ENCODE measurements around the gene INPP4B. TPM values are rescaled to one million over a fixed set of nuclear protein-coding genes. Genes with fewer than 3 reads are reported as not detected.

Gene INPP4B
- total RNA-seq, 2 donors from 2014 or later: 10.0 to 14.1 TPM

GRCh38 chr4:142036795-142037583, 809.1 kb downstream of the INPP4B start:
- H3K27ac ChIP-seq: no peak overlapping the region
- no peaks in the 10 kb centered on the region for H3K36me3 ChIP-seq
- intact Hi-C loops (cut with DNase I): no loop called here
- no peaks in the 10 kb centered on the region for H3K9me3 ChIP-seq
- H3K4me1 ChIP-seq: no peaks in the 10 kb centered on the region
- H3K27me3 ChIP-seq: no peaks in the 10 kb centered on the region
- no peak overlapping the region for H3K9ac ChIP-seq (ENCODE audit: low read depth in 2 of 2, low read length in 2 of 2)
- no peak for DNase-seq
- H3K4me3 ChIP-seq: no peak overlapping the region
- no peak for TF ChIP-seq CTCF (IDR thresholded peaks at IDR 0.05)

- intact Hi-C loops (cut with DNase I): no loop called here
- Histone ChIP-seq H3K27me3 (no peaks in the 10 kb centered on the region), H3K27ac (no peak overlapping the region), H3K36me3 (no peaks in the 10 kb centered on the region), H3K9me3 (no peaks in the 10 kb centered on the region), H3K4me3 (no peak overlapping the region), H3K4me1 (no peaks in the 10 kb centered on the region), H3K9ac (ENCODE audit: low read depth in 2 of 2, low read length in 2 of 2) (no peak overlapping the region)
- TF ChIP-seq CTCF (IDR thresholded peaks at IDR 0.05): no peak
- DNase-seq: no peak
Observed at GRCh38 chr4:142035566-142035965, 810.5 kb downstream of the INPP4B start.

- intact Hi-C loops (cut with DNase I): no loop called here
- Histone ChIP-seq H3K36me3 (no peaks in the 10 kb centered on the region), H3K9ac (ENCODE audit: low read depth in 2 of 2, low read length in 2 of 2) (no peak overlapping the region), H3K4me1 (no peaks in the 10 kb centered on the region), H3K27ac (no peak overlapping the region), H3K4me3 (no peak overlapping the region), H3K27me3 (no peaks in the 10 kb centered on the region), H3K9me3 (no peaks in the 10 kb centered on the region)
- DNase-seq: no peak
- no peak for TF ChIP-seq CTCF (IDR thresholded peaks at IDR 0.05)
Observed at GRCh38 chr4:142034101-142034500, 812.0 kb downstream of the INPP4B start.

- H3K4me3 ChIP-seq: no peak overlapping the region
- H3K9me3 ChIP-seq: no peaks in the 10 kb centered on the region
- no peak overlapping the region for H3K9ac ChIP-seq (ENCODE audit: low read depth in 2 of 2, low read length in 2 of 2)
- H3K36me3 ChIP-seq: no peaks in the 10 kb centered on the region
- intact Hi-C loops (cut with DNase I): no loop called here
- H3K27ac ChIP-seq: no peak overlapping the region
- no peaks in the 10 kb centered on the region for H3K4me1 ChIP-seq
- no peak for DNase-seq
- H3K27me3 ChIP-seq: no peaks in the 10 kb centered on the region
- no peak for TF ChIP-seq CTCF (IDR thresholded peaks at IDR 0.05)
Observed at GRCh38 chr4:142030010-142030409, 816.1 kb downstream of the INPP4B start.

- Histone ChIP-seq H3K27me3 (no peaks in the 10 kb centered on the region), H3K4me1 (no peaks in the 10 kb centered on the region), H3K36me3 (no peaks in the 10 kb centered on the region), H3K9me3 (no peaks in the 10 kb centered on the region), H3K9ac (ENCODE audit: low read depth in 2 of 2, low read length in 2 of 2) (no peak overlapping the region), H3K27ac (no peak overlapping the region), H3K4me3 (no peak overlapping the region)
- no peak for DNase-seq
- no peak for TF ChIP-seq CTCF (IDR thresholded peaks at IDR 0.05)
- intact Hi-C loops (cut with DNase I): no loop called here
Observed at GRCh38 chr4:142021761-142022160, 824.3 kb downstream of the INPP4B start.

Measured in colonic mucosa (tissue), 4 donors.